IMR-90 (cell line): Measurements from ENCODE around the gene CYLC1.

Experiments used
- MXI1 ChIP-seq: IDR thresholded peaks from 2 replicates; pipeline ENCODE4 v1.6.1; 2012; ENCODE audit warnings: low read depth, mild to moderate bottlenecking, low read length, moderate library complexity, borderline replicate concordance
- POLR2A ChIP-seq: IDR thresholded peaks from 2 replicates; pipeline ENCODE4 v1.6.1; 2012; ENCODE audit warnings: mild to moderate bottlenecking, low read depth, low read length
- TF ChIP-seq, protein P1 (sequence below): conservative IDR thresholded peaks from 2 replicates; pipeline ENCODE4 v1.5.1; 2012; ENCODE audit warnings: mild to moderate bottlenecking, low read depth, low read length, improper control_type of control experiment

DNA sequence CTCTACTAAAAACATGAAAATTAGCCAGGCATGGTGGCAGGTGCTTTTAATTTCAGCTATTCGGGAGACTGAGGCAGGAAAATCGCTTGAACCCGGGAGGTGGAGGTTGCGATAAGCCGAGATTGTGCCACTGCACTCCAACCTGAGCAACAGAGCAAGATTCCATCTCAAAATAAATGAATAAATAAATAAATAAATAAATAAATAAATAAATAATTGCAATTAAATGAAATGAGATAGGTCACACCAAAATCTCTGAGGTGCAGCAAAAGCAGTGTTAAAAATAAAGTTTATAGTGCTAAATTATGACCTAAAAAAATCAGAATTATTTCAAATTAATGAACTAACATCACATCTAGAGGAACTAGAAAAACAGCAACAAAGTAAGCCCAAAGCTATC is 13.6 kb upstream of the CYLC1 start:
- no peak for TF ChIP-seq POLR2A
- no peak for TF ChIP-seq MXI1
- TF ChIP-seq, protein P1, sequence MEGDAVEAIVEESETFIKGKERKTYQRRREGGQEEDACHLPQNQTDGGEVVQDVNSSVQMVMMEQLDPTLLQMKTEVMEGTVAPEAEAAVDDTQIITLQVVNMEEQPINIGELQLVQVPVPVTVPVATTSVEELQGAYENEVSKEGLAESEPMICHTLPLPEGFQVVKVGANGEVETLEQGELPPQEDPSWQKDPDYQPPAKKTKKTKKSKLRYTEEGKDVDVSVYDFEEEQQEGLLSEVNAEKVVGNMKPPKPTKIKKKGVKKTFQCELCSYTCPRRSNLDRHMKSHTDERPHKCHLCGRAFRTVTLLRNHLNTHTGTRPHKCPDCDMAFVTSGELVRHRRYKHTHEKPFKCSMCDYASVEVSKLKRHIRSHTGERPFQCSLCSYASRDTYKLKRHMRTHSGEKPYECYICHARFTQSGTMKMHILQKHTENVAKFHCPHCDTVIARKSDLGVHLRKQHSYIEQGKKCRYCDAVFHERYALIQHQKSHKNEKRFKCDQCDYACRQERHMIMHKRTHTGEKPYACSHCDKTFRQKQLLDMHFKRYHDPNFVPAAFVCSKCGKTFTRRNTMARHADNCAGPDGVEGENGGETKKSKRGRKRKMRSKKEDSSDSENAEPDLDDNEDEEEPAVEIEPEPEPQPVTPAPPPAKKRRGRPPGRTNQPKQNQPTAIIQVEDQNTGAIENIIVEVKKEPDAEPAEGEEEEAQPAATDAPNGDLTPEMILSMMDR: no peak
